ENCODE data around the gene MORF4L1. TPM values are rescaled to one million over a fixed set of nuclear protein-coding genes. Genes with fewer than 3 reads are reported as not detected.
"Not testable (repeated sequence)": the region's sequence is repeated elsewhere in the genome, so short reads cannot be mapped to it uniquely, and the experiment has no call there.

The MORF4L1 gene
- total RNA-seq, 1 donor from 2014 or later, result 330 TPM

GRCh38 chr15:78898540-78898939, 25.9 kb downstream of the MORF4L1 start:
- DNase-seq (ENCODE audit: low spot score), result no peak

DNA sequence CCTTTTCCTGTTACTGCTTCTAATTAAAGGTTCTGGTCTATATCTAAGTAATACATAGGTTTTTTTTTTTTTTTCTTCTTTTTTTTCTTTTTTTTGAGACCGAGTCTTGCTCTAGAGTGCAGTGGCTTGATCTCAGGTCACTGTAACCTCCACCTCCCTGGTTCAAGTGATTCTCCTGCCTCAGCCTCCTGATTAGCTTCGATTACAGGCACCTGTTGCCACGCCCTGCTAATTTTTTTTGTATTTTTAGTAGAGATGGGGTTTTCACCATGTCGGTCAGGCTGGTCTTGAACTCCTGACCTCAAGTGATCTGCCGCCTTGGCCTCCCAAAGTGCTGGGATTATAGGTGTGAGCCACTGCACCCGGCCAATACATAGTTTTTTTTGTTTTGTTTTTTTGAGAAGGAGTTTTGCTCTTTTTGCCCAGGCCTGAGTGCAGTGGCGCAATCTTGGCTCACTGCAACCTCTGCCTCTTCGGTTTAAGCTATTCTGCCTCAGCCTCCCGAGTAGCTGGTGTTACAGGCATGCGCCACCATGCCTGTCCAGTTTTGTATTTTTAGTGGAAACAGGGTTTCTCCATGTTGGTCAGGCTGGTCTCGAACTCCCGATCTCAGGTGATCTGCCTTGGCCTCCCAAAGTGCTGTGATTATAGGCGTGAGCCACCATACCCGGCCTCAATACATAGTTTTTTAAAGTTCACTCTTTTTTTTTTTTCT, 28.3 kb downstream of the MORF4L1 start:
- DNase-seq (ENCODE audit: low spot score), result not testable (repeated sequence)

DNA sequence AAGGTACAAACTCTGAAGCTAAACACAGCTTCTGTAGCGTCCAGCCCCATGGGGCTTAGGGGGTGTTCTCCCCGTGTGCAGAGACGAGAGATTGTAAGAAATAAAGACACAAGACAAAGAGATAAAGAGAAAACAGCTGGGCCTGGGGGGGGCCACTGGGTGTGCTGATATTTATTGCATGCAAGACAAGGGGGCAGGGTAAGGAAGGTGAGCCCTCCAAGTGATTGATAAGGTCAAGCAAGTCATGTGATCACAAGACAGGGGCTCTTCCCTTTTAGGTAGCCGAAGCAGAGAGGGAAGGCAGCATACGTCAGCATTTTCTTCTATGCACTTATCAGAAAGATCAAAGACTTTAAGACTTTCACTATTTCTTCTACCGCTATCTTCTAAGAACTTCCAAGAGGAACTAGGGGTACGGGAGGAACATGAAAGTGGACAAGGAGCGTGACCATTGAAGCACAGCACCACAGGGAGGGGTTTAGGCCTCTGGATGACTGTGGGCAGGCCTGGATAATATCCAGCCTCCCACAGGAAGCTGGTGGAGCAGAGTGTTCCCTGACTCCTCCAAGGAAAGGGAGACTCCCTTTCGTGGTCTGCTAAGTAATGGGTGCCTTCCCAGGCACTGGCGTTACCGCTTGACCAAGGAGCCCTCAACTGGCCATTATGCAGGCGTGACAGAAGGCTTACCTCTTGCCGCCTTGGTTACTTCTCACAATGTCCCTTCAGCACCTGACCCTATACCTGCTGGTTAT, 29.8 kb downstream of the MORF4L1 start:
- DNase-seq (ENCODE audit: low spot score), result not testable (repeated sequence)

DNA sequence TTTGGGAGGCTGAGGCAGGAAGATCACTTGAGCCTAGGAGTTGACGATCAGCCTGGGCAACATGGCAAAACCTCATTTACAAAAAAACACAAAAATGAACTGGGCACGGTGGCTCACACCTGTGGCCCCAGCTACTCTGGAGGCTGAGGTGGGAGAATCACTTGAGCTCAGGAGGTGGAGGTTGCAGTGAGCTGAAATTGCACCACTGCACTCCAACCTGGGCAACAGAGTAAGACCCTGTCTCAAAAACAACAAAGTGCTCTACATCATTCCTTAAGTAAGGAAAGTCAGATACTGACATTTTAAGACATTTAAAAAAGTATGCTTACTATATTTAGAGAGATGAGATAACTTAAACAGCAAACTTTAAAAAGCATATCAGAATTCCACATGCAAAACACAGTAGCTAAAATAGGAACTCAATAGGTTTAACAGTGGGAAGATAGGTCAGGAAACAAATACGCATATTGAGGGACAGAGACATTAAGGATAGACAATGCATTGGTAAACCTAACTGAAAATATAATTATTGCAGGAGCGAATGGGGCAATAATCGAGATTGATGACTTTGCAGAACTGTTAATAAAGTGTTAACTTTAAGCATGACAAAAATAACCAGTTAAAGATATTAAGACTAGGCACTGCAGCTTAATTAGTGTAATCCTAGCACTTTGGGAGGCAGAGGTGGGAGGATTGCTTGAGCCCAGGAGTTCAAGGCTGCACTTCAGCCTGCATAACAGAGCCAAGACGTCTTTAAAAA, 32.1 kb downstream of the MORF4L1 start:
- no peak for DNase-seq (ENCODE audit: low spot score)

- DNase-seq (ENCODE audit: low spot score), result no peak
Measured at GRCh38 chr15:78906316-78906620, 33.6 kb downstream of the MORF4L1 start.

DNA sequence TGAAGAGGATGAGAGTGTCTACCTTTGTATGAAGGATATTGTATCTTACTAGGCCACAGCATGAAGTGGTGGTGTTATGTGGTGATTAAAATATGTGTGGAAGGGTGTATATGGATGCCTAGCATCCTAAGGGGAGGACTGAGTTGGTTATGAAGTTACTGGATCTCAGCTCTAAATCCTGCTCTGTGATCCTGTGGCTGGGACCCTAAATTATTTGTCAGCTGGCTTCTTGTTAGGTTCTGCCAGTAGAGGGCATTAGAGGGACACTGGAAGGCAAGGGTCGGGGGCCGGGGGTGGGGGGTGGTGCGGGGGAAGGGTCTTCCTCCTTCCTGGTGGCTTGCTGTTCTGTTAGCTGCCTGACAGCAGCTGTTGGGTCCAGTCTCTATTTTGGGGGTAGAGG, 34.9 kb downstream of the MORF4L1 start:
- no peak for DNase-seq (ENCODE audit: low spot score)

- no peak for DNase-seq (ENCODE audit: low spot score)
Measured at GRCh38 chr15:78909160-78909695, 36.5 kb downstream of the MORF4L1 start.

GRCh38 chr15:78909791-78910228, 37.1 kb downstream of the MORF4L1 start:
- DNase-seq (ENCODE audit: low spot score), result no peak

DNA sequence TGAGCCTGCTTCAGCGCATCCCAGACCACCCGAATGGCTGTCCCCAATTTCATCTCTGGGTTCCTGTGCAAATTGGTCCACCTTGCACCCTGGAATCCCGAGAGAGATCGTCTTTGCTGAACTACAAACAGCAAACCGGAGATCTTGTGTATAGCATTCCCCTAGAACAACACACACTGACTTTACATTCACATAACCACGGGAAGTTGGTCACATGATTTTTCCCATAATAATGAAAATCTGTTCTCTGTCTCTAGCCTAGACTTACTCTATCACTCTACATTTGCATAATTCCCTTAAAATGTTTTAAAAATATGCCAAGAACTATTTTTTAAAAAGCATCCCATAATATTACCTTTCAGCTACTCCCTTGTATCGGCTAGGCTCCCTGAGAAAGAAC, 37.6 kb downstream of the MORF4L1 start:
- DNase-seq (ENCODE audit: low spot score), result no peak

GRCh38 chr15:78912316-78912715, 39.6 kb downstream of the MORF4L1 start:
- DNase-seq (ENCODE audit: low spot score), result no peak

DNA sequence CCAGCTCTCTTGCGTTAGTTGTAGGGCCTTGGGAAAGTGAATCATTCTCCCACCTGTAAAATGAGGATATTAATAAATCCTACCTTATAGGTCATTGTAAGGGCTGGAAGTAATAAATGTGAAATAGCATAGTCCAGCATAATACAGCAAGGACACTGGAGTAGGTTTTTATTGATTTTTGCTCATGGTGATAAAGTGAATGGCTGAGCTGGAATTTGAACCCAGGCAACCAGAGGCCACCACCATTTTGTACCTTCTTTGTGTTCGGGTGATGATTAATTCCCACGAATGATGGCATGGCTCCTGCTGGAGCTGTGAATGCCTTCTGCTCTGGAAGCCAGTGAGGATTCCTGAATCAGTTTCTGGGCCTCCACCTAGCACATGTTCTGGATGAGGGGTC, 40.3 kb downstream of the MORF4L1 start:
- no peak for DNase-seq (ENCODE audit: low spot score)

GRCh38 chr15:78914027-78914764, 41.5 kb downstream of the MORF4L1 start:
- DNase-seq (ENCODE audit: low spot score), result peak; percentile 85

GRCh38 chr15:78915341-78916087, 42.8 kb downstream of the MORF4L1 start:
- DNase-seq (ENCODE audit: low spot score), result peak; percentile 85

DNA sequence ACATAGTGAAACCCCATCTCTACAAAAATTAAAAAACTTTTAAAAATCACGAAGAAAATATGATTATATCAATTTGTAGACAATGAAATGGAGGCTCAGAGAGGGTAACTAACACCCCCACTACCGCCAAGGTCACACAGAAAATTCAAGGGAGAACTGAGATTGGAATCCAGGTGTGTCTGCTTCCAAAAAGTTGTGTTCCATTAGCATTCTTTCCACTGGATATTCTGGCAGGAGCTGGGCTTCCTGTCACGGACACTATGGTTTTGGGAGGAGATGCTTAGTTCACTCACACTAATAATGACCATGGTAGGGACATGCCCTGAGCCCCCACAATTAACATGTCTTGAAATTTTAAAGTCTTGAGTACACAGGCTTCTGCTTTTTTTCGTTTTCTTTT, 43.4 kb downstream of the MORF4L1 start:
- no peak for DNase-seq (ENCODE audit: low spot score)

DNA sequence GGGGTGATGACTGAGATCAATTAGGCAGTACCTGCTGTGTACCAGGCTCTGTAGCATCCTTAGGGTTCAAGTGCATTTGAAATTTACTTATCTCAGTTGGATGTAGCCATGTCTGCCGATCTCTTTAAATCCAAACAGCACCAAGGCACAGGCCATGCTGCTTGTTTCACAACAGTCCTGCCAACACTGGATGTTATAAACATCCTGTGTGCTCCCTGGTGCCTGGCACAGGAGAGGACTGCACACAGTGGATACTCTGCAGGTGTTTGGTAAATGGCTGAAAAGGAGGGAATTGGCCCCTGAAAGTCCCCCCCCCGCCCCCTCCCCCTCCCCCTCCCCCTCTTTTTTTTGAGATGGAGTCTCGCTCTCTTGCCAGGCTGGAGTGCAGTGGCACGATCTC, 45.2 kb downstream of the MORF4L1 start:
- DNase-seq (ENCODE audit: low spot score), result no peak

GRCh38 chr15:78921517-78921916, 48.8 kb downstream of the MORF4L1 start:
- DNase-seq (ENCODE audit: low spot score), result no peak

GRCh38 chr15:78921940-78922339, 49.2 kb downstream of the MORF4L1 start:
- DNase-seq (ENCODE audit: low spot score), result peak; percentile 73

DNA sequence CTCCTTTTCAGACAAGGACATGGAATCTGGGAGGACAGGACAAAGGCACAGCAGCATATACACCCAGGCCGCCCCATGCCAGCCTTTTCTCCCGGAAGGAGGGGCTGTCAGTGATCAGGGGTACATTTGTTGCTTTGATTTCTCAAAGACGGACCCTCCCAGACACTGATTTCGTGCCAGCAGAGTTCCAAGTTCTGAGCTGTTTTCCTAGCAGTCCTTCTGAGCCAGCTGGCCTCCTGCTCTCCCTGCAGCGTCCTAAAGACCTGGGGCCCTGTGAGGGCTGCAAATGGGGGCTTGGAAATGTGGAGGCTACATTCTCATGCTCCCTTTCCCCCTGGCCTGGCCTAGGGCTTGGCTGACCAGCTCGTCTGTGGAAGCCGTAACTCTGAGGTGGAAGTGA, 49.8 kb downstream of the MORF4L1 start:
- DNase-seq (ENCODE audit: low spot score), result peak; percentile 68

DNA sequence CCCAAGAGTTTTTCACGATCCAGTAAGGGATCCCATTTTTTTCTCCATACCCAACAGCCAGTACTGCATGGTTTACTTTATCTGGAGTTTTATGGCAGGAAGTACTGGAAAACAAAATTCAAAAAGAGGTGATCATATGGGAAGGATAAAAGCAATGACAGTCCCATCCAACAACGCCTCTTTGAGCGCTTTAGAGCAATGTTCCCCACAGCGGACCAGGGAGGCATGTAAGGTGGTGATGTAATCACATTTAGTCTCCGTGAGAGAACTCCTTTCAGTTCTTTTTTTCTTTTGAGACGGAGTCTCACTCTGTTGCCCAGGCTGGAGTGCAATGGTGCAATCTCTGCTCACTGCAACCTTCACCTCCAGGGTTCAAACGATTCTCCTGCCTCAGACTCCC, 50.3 kb downstream of the MORF4L1 start:
- no peak for DNase-seq (ENCODE audit: low spot score)
